SH-SY5Y (cell line): ENCODE results near the gene COLEC12.

Source experiments
- GATA2 ChIP-seq: IDR thresholded peaks from 2 replicates; pipeline ENCODE4 v1.6.1; 2011; ENCODE audit warnings: mild to moderate bottlenecking, low read depth, low read length
- GATA3 ChIP-seq: IDR thresholded peaks from 2 replicates; pipeline ENCODE4 v1.6.1; 2011; ENCODE audit warnings: low read depth, mild to moderate bottlenecking, low read length, moderate library complexity

GRCh38 chr18:273525-273924, 227.0 kb downstream of the COLEC12 start:
- TF ChIP-seq GATA2 = no peak
- TF ChIP-seq GATA3 = no peak
